K562 (cell line): ENCODE results near the gene ALS2CL. TPM values are rescaled to one million over a fixed set of nuclear protein-coding genes. Genes with fewer than 3 reads are reported as not detected.

Experiments used
- ATAC-seq: fragments of 200-7000 bp; cut with Tn5 transposase; 3 replicates; pipeline ENCODE4 v1.9.1; 2020; ENCODE audit warnings: moderate library complexity
- BruUV-seq: library from RNA; stranded (reverse); fragments of 400-500 nt; replicated peaks from 2 replicates; lab custom pipeline; 2021; lab: Mats Ljungman, UMichigan
- CTCF ChIA-PET: fragments of 300-600 bp; formaldehyde crosslinking; extraction: SDS; loops from one replicate; lab custom pipeline; 2021; ENCODE audit warnings: low intra/inter-chr PET ratio; lab: Yijun Ruan, JAX
- POLR2A ChIA-PET: fragments of 300-600, 350-650 bp; sonication (Branson Sonifier 250); formaldehyde crosslinking; extraction: SDS; loops from one replicate; lab custom pipeline; 2021; ENCODE audit warnings: antibody characterized with exemption, inconsistent platforms; lab: Yijun Ruan, JAX
- DNase-seq, 4 experiments: peaks; one replicate each; pipeline versions ENCODE4 v3.0.0 to v3.0.0-alpha.2; 2011 to 2018; ENCODE audit warnings: low spot score in 3 of 4, mixed read lengths in 3 of 4; ENCODE audit errors: extremely low read depth in 1 of 4
- FAIRE-seq: peaks from 2 replicates; lab custom pipeline; 2011; peaks lifted over from hg19 to GRCh38; lab: Jason Lieb, UNC
- H2AFZ ChIP-seq: 2 replicates; pipeline ENCODE4 v1.6.0; 2011; ENCODE audit warnings: low read depth, low read length, control low read depth, inconsistent platforms
- H3K27ac ChIP-seq: fragments of 200-600 bp; 3 replicates; pipeline ENCODE4 v1.8.0; 2011; ENCODE audit warnings: low read depth, mild to moderate bottlenecking, control low read depth, inconsistent platforms, low read length, moderate library complexity, mixed read lengths; ENCODE audit errors: extremely low read depth
- H3K27me3 ChIP-seq, 2 experiments: fragments of 300-600 bp in 1 of 2; 2 replicates in 1 of 2; 3 replicates in 1 of 2; pipeline versions ENCODE4 v1.6.0 to v1.8.0; 2011; ENCODE audit warnings: inconsistent platforms in 2 of 2, low read length in 2 of 2, mild to moderate bottlenecking in 1 of 2, mixed read lengths in 1 of 2, moderate library complexity in 1 of 2; ENCODE audit not compliant: control insufficient read depth in 2 of 2, insufficient read depth in 2 of 2
- H3K36me3 ChIP-seq: fragments of 300-600 bp; 3 replicates; pipeline ENCODE4 v1.8.0; 2011; ENCODE audit warnings: mild to moderate bottlenecking, low read length, inconsistent platforms; ENCODE audit not compliant: control insufficient read depth, insufficient read depth
- H3K4me1 ChIP-seq, 2 experiments: fragments of 200-600 bp in 1 of 2; replicated peaks in 1 of 2; 2 replicates in 1 of 2; 3 replicates in 1 of 2; pipeline versions ENCODE4 v1.5.1 to v1.8.0; 2011; ENCODE audit warnings: inconsistent platforms in 2 of 2, low read length in 2 of 2, mild to moderate bottlenecking in 1 of 2, mixed read lengths in 1 of 2, moderate library complexity in 1 of 2; ENCODE audit not compliant: control insufficient read depth in 2 of 2, insufficient read depth in 2 of 2
- H3K4me2 ChIP-seq: 2 replicates; pipeline ENCODE4 v1.6.1; 2011; ENCODE audit warnings: low read length, control low read depth, inconsistent platforms, mixed read lengths; ENCODE audit not compliant: insufficient read depth
- H3K4me3 ChIP-seq: fragments of 200-600 bp; sonication (generic), shearing (Covaris generic); 2 replicates; pipeline ENCODE4 v1.5.1; 2016; ENCODE audit warnings: control low read depth, inconsistent platforms
- H3K79me2 ChIP-seq: fragments of 200-600 bp; 3 replicates; pipeline ENCODE4 v1.8.0; 2011; ENCODE audit warnings: low read length, inconsistent platforms; ENCODE audit not compliant: control insufficient read depth, insufficient read depth
- H3K9ac ChIP-seq, 2 experiments: 2 replicates each; pipeline versions ENCODE4 v1.6.0 to v1.6.1; 2011; ENCODE audit warnings: low read depth in 2 of 2, low read length in 2 of 2, control low read depth in 1 of 2, inconsistent platforms in 1 of 2, mild to moderate bottlenecking in 1 of 2, mixed read lengths in 1 of 2; ENCODE audit not compliant: insufficient read depth in 1 of 2
- H3K9me1 ChIP-seq: one replicate; pipeline ENCODE4 v1.6.0; 2011; ENCODE audit warnings: inconsistent platforms, mild to moderate bottlenecking, low read length, moderate library complexity; ENCODE audit not compliant: control insufficient read depth, insufficient read depth
- H3K9me3 ChIP-seq: replicated peaks from 2 replicates; pipeline ENCODE4 v1.5.1; 2011; ENCODE audit warnings: low read depth, low read length, inconsistent platforms; ENCODE audit not compliant: control insufficient read depth, insufficient read depth
- H4K20me1 ChIP-seq: replicated peaks from 2 replicates; pipeline ENCODE4 v1.6.1; 2011; ENCODE audit warnings: low read length, inconsistent platforms, mixed read lengths; ENCODE audit not compliant: control insufficient read depth, insufficient read depth
- ARNT ChIP-seq, 2 experiments: fragments of 450-650 bp; IDR thresholded peaks; 2 replicates each; pipeline ENCODE4 v1.6.1; 2016; ENCODE audit warnings: mild to moderate bottlenecking in 1 of 2
- HDAC2 ChIP-seq: fragments of 450-650 bp; IDR thresholded peaks from 2 replicates; pipeline ENCODE4 v1.6.1; 2016; ENCODE audit warnings: mild to moderate bottlenecking
- NFRKB ChIP-seq: fragments of 450-650 bp; IDR thresholded peaks from 2 replicates; pipeline ENCODE4 v1.6.1; 2016; ENCODE audit warnings: low read depth
- SMAD1 ChIP-seq: fragments of 150-350 bp; IDR thresholded peaks from 2 replicates; pipeline ENCODE4 v1.6.1; 2014; ENCODE audit warnings: low read length, low read depth; ENCODE audit not compliant: partially characterized antibody
- STAT5A ChIP-seq: IDR thresholded peaks from 2 replicates; pipeline ENCODE4 v1.6.1; 2012; ENCODE audit warnings: low read length, inconsistent platforms, borderline replicate concordance
- ZNF507 ChIP-seq: conservative IDR thresholded peaks from 2 replicates; pipeline ENCODE4 v1.6.1; 2017; ENCODE audit warnings: missing genetic modification characterization, missing compliant biosample characterization
- ZNF695 ChIP-seq: fragments of 450-650 bp; formaldehyde crosslinking; IDR thresholded peaks from 2 replicates; pipeline ENCODE4 v1.4.0; 2020; ENCODE audit warnings: mild to moderate bottlenecking, moderate library complexity
- ZNF77 ChIP-seq: fragments of 250-450 bp; sonication (Bioruptor Pico); IDR thresholded peaks from 2 replicates; pipeline ENCODE4 v1.5.0; 2020
- ZSCAN29 ChIP-seq: fragments of 450-650 bp; IDR thresholded peaks from 2 replicates; pipeline ENCODE4 v1.6.1; 2017
- WGBS: fragments of 100-300 bp; shearing (Covaris generic); methylation state at CpG from one replicate; pipeline ENCODE4 v1.1.6; 2016; ENCODE audit warnings: low coverage, mixed read lengths; ENCODE audit not compliant: insufficient coverage; ENCODE audit errors: missing lambda C conversion rate; 5-methylcytosine and 5-hydroxymethylcytosine counted together
- in situ Hi-C: fragments of 300-500 bp; cut with MboI; formaldehyde crosslinking; loops from 4 replicates; pipeline ENCODE4 v1.15.0; 2018; ENCODE audit warnings: inconsistent platforms, mixed read lengths
- intact Hi-C: fragments of 100-400 bp; cut with micrococcal nuclease; formaldehyde crosslinking; loops from 2 replicates; pipeline ENCODE4 v1.14.2; 2022
- polyA plus RNA-seq, 8 experiments: library from polyadenylated mRNA; depleted of rRNA in 4 of 8; stranded (reverse) in 5 of 8; unstranded in 3 of 8; fragments of >200 nt; fragmentation: Nextera tagmentation in 2 of 8; fragmentation: Illumina TruSeq in 1 of 8; extraction: Ambion mirVana in 2 of 8; extraction: Trizol in 1 of 8; gene quantifications; 2 replicates each; pipeline versions ENCODE4 v1.2.1 to v1.2.3, GENCODE V29; 2011 to 2014; ENCODE audit warnings: inconsistent platforms in 1 of 8, missing spikeins in 1 of 8
- total RNA-seq, 7 experiments: library from RNA; depleted of rRNA in 6 of 7; stranded (reverse); fragments of >200 nt in 6 of 7; fragmentation: Illumina TruSeq in 2 of 7; extraction: Trizol in 2 of 7; gene quantifications; 2 replicates each; pipeline versions ENCODE4 v1.2.1 to v1.2.3, GENCODE V29; 2011 to 2021; ENCODE audit warnings: low replicate concordance in 1 of 7
- TF ChIP-seq, protein P1 (sequence below): fragments of 250-450 bp; sonication (Bioruptor Pico); IDR thresholded peaks from 2 replicates; pipeline ENCODE4 v1.8.0; 2021; ENCODE audit warnings: borderline replicate concordance, mild to moderate bottlenecking, moderate library complexity; ENCODE audit not compliant: poor library complexity, severe bottlenecking
- TF ChIP-seq, protein P2 (sequence below), 2 experiments: fragments of 150-350 bp in 1 of 2; IDR thresholded peaks; 2 replicates each; pipeline ENCODE4 v1.6.1; 2012 to 2016; ENCODE audit warnings: low read depth in 2 of 2, low read length in 2 of 2, mild to moderate bottlenecking in 1 of 2, moderate library complexity in 1 of 2
- TF ChIP-seq, protein P3 (sequence below), 2 experiments: IDR thresholded peaks; 2 replicates each; pipeline ENCODE4 v1.6.1; 2012; ENCODE audit warnings: improper control_type of control experiment in 2 of 2, low read depth in 2 of 2, low read length in 2 of 2, borderline replicate concordance in 1 of 2

ALS2CL gene
- total and polyA plus RNA-seq, 9 of the 15 experiments (the other 6 are each of a cell fraction or from before 2014, with no cell fraction given), result 0.03 to 0.13 (median 0.05) TPM; not detected in 3

- H3K27ac ChIP-seq, result no peak overlapping the region
- H3K9me1 ChIP-seq, result no peaks in the 10 kb centered on the region
- H4K20me1 ChIP-seq, result peaks cover 8% of the 10 kb centered on the region
- ATAC-seq, result no peak
- no peaks in the 10 kb centered on the region for H3K9me3 ChIP-seq
- H3K36me3 ChIP-seq, result no peaks in the 10 kb centered on the region
- H2AFZ ChIP-seq, result no peak overlapping the region
- H3K9ac ChIP-seq, result no peak overlapping the region
- ChIA-PET POLR2A (interaction anchor here (0.6 to 1.8 kb wide), 7 partner anchors 12 to 238 kb away, joined by 3 to 5 read pairs (median 3); no protein-coding TSS in a partner anchor), CTCF (no interaction called here)
- TF ChIP-seq, protein P1, sequence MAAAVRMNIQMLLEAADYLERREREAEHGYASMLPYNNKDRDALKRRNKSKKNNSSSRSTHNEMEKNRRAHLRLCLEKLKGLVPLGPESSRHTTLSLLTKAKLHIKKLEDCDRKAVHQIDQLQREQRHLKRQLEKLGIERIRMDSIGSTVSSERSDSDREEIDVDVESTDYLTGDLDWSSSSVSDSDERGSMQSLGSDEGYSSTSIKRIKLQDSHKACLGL, result no peak
- TF ChIP-seq, protein P2, sequence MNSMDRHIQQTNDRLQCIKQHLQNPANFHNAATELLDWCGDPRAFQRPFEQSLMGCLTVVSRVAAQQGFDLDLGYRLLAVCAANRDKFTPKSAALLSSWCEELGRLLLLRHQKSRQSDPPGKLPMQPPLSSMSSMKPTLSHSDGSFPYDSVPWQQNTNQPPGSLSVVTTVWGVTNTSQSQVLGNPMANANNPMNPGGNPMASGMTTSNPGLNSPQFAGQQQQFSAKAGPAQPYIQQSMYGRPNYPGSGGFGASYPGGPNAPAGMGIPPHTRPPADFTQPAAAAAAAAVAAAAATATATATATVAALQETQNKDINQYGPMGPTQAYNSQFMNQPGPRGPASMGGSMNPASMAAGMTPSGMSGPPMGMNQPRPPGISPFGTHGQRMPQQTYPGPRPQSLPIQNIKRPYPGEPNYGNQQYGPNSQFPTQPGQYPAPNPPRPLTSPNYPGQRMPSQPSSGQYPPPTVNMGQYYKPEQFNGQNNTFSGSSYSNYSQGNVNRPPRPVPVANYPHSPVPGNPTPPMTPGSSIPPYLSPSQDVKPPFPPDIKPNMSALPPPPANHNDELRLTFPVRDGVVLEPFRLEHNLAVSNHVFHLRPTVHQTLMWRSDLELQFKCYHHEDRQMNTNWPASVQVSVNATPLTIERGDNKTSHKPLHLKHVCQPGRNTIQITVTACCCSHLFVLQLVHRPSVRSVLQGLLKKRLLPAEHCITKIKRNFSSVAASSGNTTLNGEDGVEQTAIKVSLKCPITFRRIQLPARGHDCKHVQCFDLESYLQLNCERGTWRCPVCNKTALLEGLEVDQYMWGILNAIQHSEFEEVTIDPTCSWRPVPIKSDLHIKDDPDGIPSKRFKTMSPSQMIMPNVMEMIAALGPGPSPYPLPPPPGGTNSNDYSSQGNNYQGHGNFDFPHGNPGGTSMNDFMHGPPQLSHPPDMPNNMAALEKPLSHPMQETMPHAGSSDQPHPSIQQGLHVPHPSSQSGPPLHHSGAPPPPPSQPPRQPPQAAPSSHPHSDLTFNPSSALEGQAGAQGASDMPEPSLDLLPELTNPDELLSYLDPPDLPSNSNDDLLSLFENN (IDR thresholded peaks at IDR 0.05; ENCODE audit: low read depth in 2 of 2, low read length in 2 of 2), result no peak
- TF ChIP-seq ZNF77 (CRISPR knock-in tag), result no peak
- TF ChIP-seq NFRKB, result no peak
- no peak for TF ChIP-seq SMAD1
- no peak for TF ChIP-seq ZSCAN29
- TF ChIP-seq ZNF695 (CRISPR knock-in tag), result no peak
- no peak for TF ChIP-seq ARNT (IDR thresholded peaks at IDR 0.05)
- no peak for TF ChIP-seq HDAC2
- TF ChIP-seq STAT5A, result no peak
- TF ChIP-seq ZNF507 (tag), result no peak
- TF ChIP-seq, protein P3, sequence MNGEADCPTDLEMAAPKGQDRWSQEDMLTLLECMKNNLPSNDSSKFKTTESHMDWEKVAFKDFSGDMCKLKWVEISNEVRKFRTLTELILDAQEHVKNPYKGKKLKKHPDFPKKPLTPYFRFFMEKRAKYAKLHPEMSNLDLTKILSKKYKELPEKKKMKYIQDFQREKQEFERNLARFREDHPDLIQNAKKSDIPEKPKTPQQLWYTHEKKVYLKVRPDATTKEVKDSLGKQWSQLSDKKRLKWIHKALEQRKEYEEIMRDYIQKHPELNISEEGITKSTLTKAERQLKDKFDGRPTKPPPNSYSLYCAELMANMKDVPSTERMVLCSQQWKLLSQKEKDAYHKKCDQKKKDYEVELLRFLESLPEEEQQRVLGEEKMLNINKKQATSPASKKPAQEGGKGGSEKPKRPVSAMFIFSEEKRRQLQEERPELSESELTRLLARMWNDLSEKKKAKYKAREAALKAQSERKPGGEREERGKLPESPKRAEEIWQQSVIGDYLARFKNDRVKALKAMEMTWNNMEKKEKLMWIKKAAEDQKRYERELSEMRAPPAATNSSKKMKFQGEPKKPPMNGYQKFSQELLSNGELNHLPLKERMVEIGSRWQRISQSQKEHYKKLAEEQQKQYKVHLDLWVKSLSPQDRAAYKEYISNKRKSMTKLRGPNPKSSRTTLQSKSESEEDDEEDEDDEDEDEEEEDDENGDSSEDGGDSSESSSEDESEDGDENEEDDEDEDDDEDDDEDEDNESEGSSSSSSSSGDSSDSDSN (IDR thresholded peaks at IDR 0.05; ENCODE audit: borderline replicate concordance in 1 of 2, low read depth in 2 of 2, low read length in 2 of 2), result no peak
- WGBS, result 3% methylated on average over 10 of the region's 10 CpGs
- no peak for FAIRE-seq
- no TSS peak for BruUV-seq
- H3K27me3 ChIP-seq, result peaks cover 18 to 72% of the 10 kb centered on the region in 2 experiments
- H3K4me1 ChIP-seq, result peaks cover 0 to 10% of the 10 kb centered on the region in 2 experiments; a peak in 1 of 5 replicates
- no peak overlapping the region for H3K4me2 ChIP-seq
- no peaks in the 10 kb centered on the region for H3K79me2 ChIP-seq
- H3K4me3 ChIP-seq, result no peak overlapping the region
- in situ Hi-C loops (loop anchor here (5.0 to 10.0 kb wide), 2 partner anchors 182 to 640 kb away; no protein-coding TSS in a partner anchor), intact Hi-C loops (no loop called here)
- DNase-seq, result no peak
Observed at GRCh38 chr3:46714728-46715506, 21.4 kb upstream of the ALS2CL start.
